GM19438 (cell line): Measurements from ENCODE around the gene SLC35G1.

ENCODE experiments used
- ATAC-seq: cut with Tn5 transposase; IDR thresholded peaks from one replicate; pipeline ENCODE4 v1.9.1; 2021; ENCODE audit warnings: low read depth; ENCODE audit not compliant: unreplicated experiment

Gene SLC35G1

GRCh38 chr10:93875032-93875358 lies 18.8 kb upstream of the SLC35G1 start:
- no peak for ATAC-seq

DNA sequence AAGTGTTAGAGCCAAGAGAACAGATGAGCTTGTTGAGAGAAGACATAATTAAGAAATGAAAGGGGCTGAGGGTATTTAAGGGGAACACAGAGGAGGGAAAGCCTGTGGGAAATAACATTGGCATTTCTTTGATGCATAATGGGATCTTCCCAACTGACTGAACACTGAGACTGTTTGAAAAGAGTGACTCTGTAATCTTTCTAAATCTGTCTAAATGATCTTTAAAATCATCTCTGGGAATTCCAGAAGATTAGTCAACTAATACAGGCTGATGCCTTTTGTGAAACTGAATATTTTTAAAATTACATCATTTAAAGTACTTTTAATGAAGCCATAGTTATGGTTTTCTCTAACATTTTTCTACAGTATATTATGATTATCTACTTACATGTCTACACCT lies 17.4 kb upstream of the SLC35G1 start:
- no peak for ATAC-seq

DNA sequence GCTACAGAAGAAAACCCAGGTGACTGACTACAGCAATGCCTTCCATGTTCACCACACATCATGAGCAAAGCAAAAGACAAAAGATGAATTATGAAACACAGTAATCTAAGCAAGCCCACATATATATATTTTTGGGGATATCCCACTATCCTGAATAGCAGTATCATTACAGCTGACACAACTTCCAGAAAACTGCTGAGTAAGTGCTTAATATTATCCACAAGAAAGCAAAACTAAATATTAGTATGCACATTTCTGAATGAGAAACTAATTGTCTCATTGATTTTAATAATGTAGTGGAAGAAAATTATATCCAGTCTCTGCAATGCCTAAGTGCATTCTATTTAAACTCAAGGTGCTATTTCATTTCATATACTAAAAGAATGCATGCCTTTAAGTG lies 14.5 kb upstream of the SLC35G1 start:
- ATAC-seq = no peak

DNA sequence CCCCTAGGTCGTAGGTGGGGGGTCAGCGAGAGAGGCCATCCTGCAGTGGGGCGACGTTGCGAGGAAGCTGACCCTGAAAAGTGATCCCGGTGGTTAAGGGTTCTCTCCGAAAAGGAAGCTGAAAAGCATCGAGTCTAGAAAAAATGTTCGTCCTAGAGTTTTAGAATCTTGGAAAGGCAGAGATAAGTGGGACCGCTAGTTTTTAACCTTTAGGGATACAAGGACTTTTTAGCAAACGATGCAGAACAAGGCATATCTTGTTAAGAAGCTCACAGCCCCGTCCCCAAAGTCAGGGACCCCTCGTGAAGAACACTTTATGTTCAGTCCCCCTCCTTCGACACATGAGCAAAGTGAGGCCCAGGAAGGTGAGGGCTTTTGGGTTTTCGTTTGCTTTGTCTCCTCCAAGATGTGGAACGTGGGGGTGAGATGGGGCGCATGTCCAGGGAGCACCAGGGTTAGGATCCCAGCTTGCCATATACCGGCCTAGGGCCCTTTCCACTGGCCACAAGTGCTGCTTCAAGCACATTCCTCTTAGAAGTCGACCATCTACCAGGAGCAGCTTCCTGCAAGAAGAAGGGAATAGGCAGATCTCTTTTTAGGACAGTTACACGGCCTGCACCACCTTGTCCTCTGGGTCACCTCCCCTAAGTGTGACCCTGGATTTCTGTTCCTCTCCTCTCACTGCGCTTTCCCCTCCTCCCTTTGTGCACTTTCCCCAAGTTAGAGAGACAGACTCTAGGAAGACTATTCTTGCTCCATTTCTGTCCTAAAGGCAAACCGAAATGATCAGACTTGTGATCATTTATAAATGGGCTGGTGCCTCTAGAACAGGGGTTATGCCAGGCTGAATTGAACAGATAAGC lies 969 bp downstream of the SLC35G1 start:
- no peak for ATAC-seq

- ATAC-seq = no peak
Observed at GRCh38 chr10:93897070-93897780, 3.4 kb downstream of the SLC35G1 start.

DNA sequence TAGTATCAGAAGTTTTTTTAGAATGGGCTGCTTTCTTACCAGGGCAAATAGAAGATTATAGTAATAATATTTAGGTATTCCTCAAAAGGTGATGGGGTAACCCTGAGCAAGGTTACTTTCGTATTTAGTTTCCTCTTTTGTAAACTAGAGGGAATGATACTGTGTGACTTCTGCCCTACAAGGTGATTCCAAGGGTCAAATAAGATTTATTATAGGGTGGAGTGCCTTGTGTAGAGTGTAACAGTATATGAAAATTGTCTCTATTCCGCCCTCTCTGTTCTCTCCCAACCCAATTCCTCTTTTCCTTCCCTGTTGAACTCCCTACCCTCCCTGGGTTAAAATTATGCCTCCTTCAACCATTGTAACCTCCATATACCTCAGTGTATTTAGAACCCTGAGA lies 5.3 kb downstream of the SLC35G1 start:
- ATAC-seq = no peak

- ATAC-seq = no peak
Observed at GRCh38 chr10:93903051-93903450, 9.3 kb downstream of the SLC35G1 start.

GRCh38 chr10:93904901-93905300 lies 11.1 kb downstream of the SLC35G1 start:
- no peak for ATAC-seq

GRCh38 chr10:93907059-93907458 lies 13.3 kb downstream of the SLC35G1 start:
- ATAC-seq = no peak

DNA sequence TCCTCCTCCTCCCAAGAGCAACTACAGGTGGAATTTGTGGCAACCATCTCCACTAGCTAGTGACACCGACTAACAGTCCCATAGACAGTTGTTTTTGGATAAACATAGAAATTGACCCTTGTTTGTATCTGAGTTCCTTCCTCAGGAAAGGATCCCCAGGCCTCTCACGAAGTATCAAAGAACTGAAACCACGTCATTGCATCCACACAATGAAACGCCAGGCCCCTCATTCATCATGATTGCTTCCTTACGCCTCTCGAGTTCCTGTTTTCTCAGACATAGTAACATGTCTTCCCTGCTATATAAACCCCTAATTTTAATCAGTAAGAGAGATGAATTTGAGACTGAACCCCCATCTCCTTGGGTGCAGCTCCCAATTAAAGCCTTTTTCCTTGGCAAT lies 18.1 kb downstream of the SLC35G1 start:
- no peak for ATAC-seq

DNA sequence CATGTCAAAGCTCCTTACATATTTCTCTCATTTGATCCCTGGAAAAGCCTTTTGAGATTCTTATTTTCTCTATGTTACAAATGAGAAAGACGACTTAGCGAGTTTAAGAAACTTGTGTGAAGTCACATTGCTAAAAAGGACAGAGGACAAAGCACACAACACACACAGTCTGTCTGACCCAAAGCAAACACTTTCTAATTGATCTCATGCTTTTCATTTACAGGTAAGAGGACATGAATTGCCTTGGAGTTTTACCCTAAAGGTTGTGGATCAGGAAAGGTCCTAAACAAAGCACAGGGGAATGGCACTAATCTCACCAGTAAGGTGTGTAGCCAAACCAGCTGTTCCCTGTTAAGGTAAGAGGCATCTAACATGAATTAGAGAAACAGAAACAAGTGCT lies 18.7 kb downstream of the SLC35G1 start:
- ATAC-seq = no peak

GRCh38 chr10:93913706-93914105 lies 19.9 kb downstream of the SLC35G1 start:
- ATAC-seq = no peak

- no peak for ATAC-seq
Observed at GRCh38 chr10:93915598-93915997, 21.8 kb downstream of the SLC35G1 start.

GRCh38 chr10:93916257-93917063 lies 22.7 kb downstream of the SLC35G1 start:
- no peak for ATAC-seq

GRCh38 chr10:93917064-93917391 lies 23.2 kb downstream of the SLC35G1 start:
- no peak for ATAC-seq

DNA sequence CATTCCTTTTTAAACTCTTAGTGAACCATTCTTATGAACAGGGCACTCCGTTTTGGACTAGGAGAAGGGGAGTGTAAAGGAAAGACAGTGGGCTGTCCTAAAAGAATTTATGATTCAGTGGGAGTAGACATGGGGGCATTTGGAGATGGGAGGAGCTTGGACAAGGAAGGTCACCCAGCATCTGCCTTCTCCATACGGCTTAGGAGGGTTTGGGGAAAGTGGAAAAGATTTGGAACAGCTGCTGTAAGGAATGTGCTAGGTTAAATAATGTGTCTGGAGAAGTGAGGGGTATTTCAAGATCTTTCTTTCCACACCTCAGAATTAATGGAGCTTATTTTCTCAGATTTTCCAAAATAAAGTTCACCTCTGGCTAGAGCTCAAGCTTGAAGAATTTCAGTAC lies 24.0 kb downstream of the SLC35G1 start:
- no peak for ATAC-seq

GRCh38 chr10:93921338-93921737 lies 27.6 kb downstream of the SLC35G1 start:
- ATAC-seq = no peak

DNA sequence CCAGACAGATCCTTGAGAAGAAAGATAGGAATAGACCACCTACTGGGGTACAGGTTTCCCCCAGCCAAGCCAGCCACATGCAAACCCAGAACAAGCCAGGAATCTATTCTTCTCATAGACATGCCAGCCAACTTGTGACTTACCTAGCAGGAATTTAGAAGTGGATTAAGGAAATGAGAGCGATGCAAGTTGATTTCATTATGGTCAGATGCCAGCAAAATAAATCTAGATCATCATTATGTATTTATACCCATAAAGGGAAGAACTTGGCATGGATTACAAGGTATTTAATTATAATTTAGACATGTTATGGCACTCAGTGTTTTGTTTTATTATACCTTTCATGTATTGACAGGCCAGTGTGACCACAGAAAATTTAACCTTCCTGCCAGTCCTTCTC lies 32.8 kb downstream of the SLC35G1 start:
- ATAC-seq = no peak

DNA sequence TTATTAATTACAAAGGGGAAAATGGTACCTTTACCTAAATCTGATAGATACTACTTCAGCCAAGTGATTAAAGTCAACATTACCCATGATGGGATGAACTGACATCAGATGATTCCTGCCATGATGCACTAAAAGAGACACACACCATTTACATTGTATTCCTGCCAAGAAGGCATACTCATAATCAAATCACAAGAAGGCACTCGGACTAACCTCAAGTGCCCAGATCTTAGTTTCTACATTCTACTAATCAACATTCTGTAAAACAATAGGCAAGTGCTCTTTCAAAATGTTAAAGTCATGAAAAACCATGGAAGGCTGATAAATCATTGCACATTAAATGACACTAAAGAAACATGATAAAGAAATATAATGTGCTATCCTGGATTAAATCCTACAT lies 44.4 kb downstream of the SLC35G1 start:
- no peak for ATAC-seq

DNA sequence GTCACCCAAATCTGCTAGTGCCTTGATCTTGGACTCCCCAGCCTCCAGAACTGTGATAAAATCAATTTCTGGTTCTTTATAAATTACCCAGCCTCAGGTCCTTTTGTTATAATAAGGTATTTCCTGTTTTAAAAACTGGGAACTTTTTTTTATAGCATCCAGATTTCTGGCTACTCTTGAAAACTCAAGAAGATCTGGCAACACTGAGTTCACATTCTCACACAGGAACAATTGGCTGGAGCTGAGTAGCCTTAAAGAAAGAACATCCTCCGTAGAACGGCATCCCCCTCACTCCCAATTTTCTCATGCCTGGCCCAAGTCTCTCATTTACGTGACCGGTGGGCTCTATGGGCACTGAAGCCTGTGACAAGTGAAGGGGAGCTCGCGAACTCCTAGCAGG lies 47.1 kb downstream of the SLC35G1 start:
- ATAC-seq = no peak

DNA sequence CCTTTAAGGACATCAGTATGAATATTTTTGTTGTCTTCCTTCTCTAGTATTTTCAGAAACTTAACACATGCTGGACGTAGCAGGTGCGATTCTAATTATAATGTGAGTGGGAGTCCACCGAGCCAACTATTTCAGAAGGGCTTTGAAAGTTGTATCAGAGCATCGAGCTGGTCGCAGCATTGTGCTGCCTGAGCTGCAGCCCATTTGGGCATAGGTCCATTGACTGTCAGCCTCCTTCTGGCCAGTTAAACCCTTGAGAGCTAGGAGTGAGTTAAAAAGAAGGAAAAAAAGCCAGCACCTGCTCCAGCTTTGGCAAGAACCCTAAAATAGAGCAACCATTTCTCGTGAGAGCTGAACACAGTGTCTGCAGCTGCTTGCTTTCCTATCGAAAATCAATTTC lies 47.8 kb downstream of the SLC35G1 start:
- ATAC-seq = no peak

GRCh38 chr10:93945819-93946218 lies 52.0 kb downstream of the SLC35G1 start:
- no peak for ATAC-seq
